C4-2B (cell line): Measurements from ENCODE around the gene SUMF1.

ENCODE experiments used
- ZFX ChIP-seq: fragments of 450-650 bp; IDR thresholded peaks from 2 replicates; pipeline ENCODE4 v1.6.1; 2017
- TF ChIP-seq, protein P1 (sequence below): fragments of 450-650 bp; conservative IDR thresholded peaks from 2 replicates; pipeline ENCODE4 v1.5.1; 2017; ENCODE audit warnings: mild to moderate bottlenecking

DNA sequence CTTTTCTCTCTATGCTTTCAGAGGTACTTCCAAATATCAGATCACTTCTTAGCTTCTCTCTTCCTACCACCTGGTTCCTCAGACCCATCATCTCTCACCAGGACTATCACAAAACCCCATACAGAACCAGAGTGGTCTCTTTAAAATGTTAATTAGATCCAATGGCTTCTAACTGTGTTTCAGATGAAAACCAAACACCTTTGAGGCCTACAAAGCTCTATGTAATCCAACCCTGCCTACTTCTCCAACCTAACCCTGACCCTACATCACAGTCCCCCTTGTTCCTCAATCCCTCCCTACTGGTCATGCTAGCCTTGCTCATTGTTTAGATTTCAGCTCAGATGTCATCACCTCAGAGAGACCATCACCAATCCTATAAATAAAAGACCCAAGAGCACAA, 34.8 kb downstream of the SUMF1 start:
- TF ChIP-seq, protein P1, sequence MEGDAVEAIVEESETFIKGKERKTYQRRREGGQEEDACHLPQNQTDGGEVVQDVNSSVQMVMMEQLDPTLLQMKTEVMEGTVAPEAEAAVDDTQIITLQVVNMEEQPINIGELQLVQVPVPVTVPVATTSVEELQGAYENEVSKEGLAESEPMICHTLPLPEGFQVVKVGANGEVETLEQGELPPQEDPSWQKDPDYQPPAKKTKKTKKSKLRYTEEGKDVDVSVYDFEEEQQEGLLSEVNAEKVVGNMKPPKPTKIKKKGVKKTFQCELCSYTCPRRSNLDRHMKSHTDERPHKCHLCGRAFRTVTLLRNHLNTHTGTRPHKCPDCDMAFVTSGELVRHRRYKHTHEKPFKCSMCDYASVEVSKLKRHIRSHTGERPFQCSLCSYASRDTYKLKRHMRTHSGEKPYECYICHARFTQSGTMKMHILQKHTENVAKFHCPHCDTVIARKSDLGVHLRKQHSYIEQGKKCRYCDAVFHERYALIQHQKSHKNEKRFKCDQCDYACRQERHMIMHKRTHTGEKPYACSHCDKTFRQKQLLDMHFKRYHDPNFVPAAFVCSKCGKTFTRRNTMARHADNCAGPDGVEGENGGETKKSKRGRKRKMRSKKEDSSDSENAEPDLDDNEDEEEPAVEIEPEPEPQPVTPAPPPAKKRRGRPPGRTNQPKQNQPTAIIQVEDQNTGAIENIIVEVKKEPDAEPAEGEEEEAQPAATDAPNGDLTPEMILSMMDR = no peak
- no peak for TF ChIP-seq ZFX
